ENCODE results near the gene CCDC68. TPM values are rescaled to one million over a fixed set of nuclear protein-coding genes. Genes with fewer than 3 reads are reported as not detected.
"Not testable (repeated sequence)": the region's sequence is repeated elsewhere in the genome, so short reads cannot be mapped to it uniquely, and the experiment has no call there.

Gene CCDC68
- total RNA-seq, 2 experiments from 2014 or later, result not detected

DNA sequence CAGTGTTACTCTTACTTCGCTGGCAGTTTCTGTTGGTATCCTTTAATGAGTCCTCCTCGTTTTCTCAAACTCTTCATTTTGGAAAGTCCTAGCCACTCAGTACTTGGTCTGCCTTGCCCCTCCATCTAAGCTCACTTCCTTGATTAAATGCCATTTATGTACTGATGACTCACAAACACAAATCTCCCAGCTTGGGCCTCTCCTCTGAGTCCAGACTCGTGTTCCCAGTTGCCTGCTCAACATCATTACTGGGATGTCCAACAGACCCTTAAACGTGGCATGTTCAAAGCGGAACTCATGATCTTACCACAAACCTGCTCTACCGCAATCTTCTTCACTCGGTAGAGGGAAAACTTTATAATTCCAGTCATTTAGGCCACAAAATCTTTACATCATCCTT, 13.8 kb upstream of the CCDC68 start:
- peaks cover 1% of the 10 kb centered on the region for H3K27me3 Mint-ChIP-seq

DNA sequence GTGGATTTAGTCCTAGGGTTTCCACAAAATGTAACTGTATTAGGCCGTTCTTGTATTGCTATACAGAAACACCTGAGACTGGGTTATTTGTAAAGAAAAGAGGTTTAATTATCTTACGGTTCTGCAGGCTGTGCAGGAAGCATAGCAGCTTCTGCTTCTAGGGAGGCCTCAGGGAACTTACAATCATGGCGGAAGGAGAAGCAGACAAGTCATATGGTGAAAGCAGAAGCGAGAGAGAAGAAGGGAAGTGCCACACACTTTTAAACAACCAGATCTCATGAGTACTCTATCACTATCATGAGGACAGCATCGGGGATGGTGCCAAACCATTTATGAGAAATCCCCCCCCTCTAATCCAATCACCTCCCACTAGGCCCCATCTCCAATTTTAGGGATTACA, 9.5 kb upstream of the CCDC68 start:
- Mint-ChIP-seq H3K9me3 (no peaks in the 10 kb centered on the region), H3K36me3 (ENCODE audit: low read depth) (no peaks in the 10 kb centered on the region), H3K27me3 (peaks cover 3% of the 10 kb centered on the region), H3K4me1 (ENCODE audit: low read depth) (no peaks in the 10 kb centered on the region), H3K27ac (no peak overlapping the region), H3K4me3 (no peak overlapping the region)
- POLR2A ChIA-PET, result no interaction called here
- CTCF ChIA-PET, result no interaction called here
- intact Hi-C loops (cut with micrococcal nuclease), result no loop called here
- DNase-seq, result no peak
- TF ChIP-seq, protein P1, sequence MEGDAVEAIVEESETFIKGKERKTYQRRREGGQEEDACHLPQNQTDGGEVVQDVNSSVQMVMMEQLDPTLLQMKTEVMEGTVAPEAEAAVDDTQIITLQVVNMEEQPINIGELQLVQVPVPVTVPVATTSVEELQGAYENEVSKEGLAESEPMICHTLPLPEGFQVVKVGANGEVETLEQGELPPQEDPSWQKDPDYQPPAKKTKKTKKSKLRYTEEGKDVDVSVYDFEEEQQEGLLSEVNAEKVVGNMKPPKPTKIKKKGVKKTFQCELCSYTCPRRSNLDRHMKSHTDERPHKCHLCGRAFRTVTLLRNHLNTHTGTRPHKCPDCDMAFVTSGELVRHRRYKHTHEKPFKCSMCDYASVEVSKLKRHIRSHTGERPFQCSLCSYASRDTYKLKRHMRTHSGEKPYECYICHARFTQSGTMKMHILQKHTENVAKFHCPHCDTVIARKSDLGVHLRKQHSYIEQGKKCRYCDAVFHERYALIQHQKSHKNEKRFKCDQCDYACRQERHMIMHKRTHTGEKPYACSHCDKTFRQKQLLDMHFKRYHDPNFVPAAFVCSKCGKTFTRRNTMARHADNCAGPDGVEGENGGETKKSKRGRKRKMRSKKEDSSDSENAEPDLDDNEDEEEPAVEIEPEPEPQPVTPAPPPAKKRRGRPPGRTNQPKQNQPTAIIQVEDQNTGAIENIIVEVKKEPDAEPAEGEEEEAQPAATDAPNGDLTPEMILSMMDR (IDR thresholded peaks at IDR 0.05), result no peak
- ATAC-seq, result no peak

More for the DNA sequence above, 13.8 kb upstream of the CCDC68 start:
- ATAC-seq (no peak), DNase-seq (no peak)
- no peaks in the 10 kb centered on the region for H3K9me3 Mint-ChIP-seq
- POLR2A ChIA-PET, result no interaction called here
- H3K27ac Mint-ChIP-seq, result no peak overlapping the region
- H3K4me3 Mint-ChIP-seq, result no peak overlapping the region
- no peaks in the 10 kb centered on the region for H3K4me1 Mint-ChIP-seq (ENCODE audit: low read depth)
- CTCF ChIA-PET, result no interaction called here
- intact Hi-C loops (cut with micrococcal nuclease), result no loop called here
- H3K36me3 Mint-ChIP-seq (ENCODE audit: low read depth), result no peaks in the 10 kb centered on the region
- TF ChIP-seq, protein P1 (IDR thresholded peaks at IDR 0.05), result no peak

GRCh38 chr18:54968237-54968636, 9.0 kb upstream of the CCDC68 start:
- DNase-seq; CTCF ChIA-PET; POLR2A ChIA-PET; H3K4me3 Mint-ChIP-seq; H3K27me3 Mint-ChIP-seq; H3K36me3 Mint-ChIP-seq (ENCODE audit: low read depth); intact Hi-C loops (cut with micrococcal nuclease); ATAC-seq; H3K4me1 Mint-ChIP-seq (ENCODE audit: low read depth); H3K27ac Mint-ChIP-seq; H3K9me3 Mint-ChIP-seq: not testable (repeated sequence)

- Mint-ChIP-seq H3K4me3 (no peak overlapping the region), H3K4me1 (ENCODE audit: low read depth) (no peaks in the 10 kb centered on the region), H3K27me3 (peaks cover 8% of the 10 kb centered on the region), H3K36me3 (ENCODE audit: low read depth) (no peaks in the 10 kb centered on the region), H3K9me3 (no peaks in the 10 kb centered on the region), H3K27ac (no peak overlapping the region)
- intact Hi-C loops (cut with micrococcal nuclease), result no loop called here
- ChIA-PET POLR2A (no interaction called here), CTCF (no interaction called here)
- DNase-seq (no peak), ATAC-seq (no peak)
- TF ChIP-seq, protein P1 (IDR thresholded peaks at IDR 0.05), result no peak
Measured at GRCh38 chr18:54967786-54968185, 8.5 kb upstream of the CCDC68 start.

GRCh38 chr18:54964741-54965140, 5.5 kb upstream of the CCDC68 start:
- Mint-ChIP-seq H3K27ac (no peak overlapping the region), H3K36me3 (ENCODE audit: low read depth) (no peaks in the 10 kb centered on the region), H3K9me3 (no peaks in the 10 kb centered on the region), H3K4me3 (no peak overlapping the region), H3K4me1 (ENCODE audit: low read depth) (peaks cover 1% of the 10 kb centered on the region), H3K27me3 (peaks cover 23% of the 10 kb centered on the region)
- intact Hi-C loops (cut with micrococcal nuclease), result no loop called here
- TF ChIP-seq, protein P1 (IDR thresholded peaks at IDR 0.05), result no peak
- ChIA-PET POLR2A (no interaction called here), CTCF (interaction anchor here (1.2 kb wide), 1 partner anchor 19 kb away, joined by 3 read pairs; no protein-coding TSS in a partner anchor)
- DNase-seq, result no peak
- ATAC-seq, result no peak
